Lower leg skin (tissue), 4 donors: ENCODE results near the gene PRRG3. TPM values are rescaled to one million over a fixed set of nuclear protein-coding genes. Genes with fewer than 3 reads are reported as not detected.

Experiments
- DNase-seq, 2 donors: peaks; one replicate each; pipeline ENCODE4 v3.0.0-alpha.2; 2019; ENCODE audit warnings: low spot score in 2 of 2
- H3K4me3 ChIP-seq: fragments of 200-600 bp; sonication (generic); 2 replicates; pipeline ENCODE4 v1.5.1; 2017; ENCODE audit warnings: mild to moderate bottlenecking, low read depth; ENCODE audit not compliant: poor library complexity, severe bottlenecking
- POLR2A ChIP-seq, 2 donors: fragments of 450-650 bp; IDR thresholded peaks; one replicate each; pipeline ENCODE4 v1.6.1; 2016 to 2017; ENCODE audit warnings: antibody characterized with exemption in 2 of 2, mild to moderate bottlenecking in 1 of 2, moderate library complexity in 1 of 2
- WGBS, 2 donors: methylation state at CpG; one replicate each; pipeline ENCODE4 v1.1.5; 2018; 5-methylcytosine and 5-hydroxymethylcytosine counted together
- intact Hi-C: fragments of 100-400 bp; cut with DNase I; formaldehyde crosslinking; loops from one replicate; pipeline ENCODE4 v1.15.0; 2023; ENCODE audit warnings: low total_unique reads
- total RNA-seq, 4 donors: library from RNA; depleted of rRNA; stranded (reverse); fragments of >200 nt; gene quantifications; one replicate each; pipeline ENCODE4 v1.1.0, GENCODE V29; 2016
- TF ChIP-seq, protein P1 (sequence below), 3 donors: fragments of 450-650 bp; IDR thresholded peaks; one replicate each; pipeline ENCODE4 v1.5.1; 2016; ENCODE audit warnings: antibody characterized with exemption in 3 of 3, mild to moderate bottlenecking in 3 of 3, moderate library complexity in 2 of 3

PRRG3 gene
- total RNA-seq, 4 donors from 2014 or later: 0.13 to 1.2 (median 0.35) TPM

DNA sequence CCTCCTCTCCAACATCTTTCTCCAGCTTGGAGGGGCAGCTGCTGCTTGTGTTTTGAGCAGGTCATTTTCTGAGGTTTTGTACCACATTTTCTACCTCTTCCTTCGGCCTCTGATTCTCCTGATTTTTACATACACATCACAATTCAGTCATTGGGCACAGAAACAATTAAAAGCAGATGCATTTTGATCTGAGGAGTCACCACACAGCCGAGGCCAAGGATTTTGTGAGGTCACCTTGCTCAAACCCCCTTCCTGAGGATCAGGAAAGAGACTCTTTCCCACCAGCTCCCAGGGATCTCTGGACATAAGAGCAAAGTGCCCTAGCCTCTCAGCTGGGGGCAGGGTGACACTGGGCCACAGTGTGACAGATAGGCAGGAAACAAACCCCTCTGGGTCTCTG is 15.2 kb downstream of the PRRG3 start:
- 46 to 78% methylated on average over 2 of the region's 2 CpGs for WGBS, 2 donors
- TF ChIP-seq POLR2A (IDR thresholded peaks at IDR 0.05): no peak
- TF ChIP-seq, protein P1, sequence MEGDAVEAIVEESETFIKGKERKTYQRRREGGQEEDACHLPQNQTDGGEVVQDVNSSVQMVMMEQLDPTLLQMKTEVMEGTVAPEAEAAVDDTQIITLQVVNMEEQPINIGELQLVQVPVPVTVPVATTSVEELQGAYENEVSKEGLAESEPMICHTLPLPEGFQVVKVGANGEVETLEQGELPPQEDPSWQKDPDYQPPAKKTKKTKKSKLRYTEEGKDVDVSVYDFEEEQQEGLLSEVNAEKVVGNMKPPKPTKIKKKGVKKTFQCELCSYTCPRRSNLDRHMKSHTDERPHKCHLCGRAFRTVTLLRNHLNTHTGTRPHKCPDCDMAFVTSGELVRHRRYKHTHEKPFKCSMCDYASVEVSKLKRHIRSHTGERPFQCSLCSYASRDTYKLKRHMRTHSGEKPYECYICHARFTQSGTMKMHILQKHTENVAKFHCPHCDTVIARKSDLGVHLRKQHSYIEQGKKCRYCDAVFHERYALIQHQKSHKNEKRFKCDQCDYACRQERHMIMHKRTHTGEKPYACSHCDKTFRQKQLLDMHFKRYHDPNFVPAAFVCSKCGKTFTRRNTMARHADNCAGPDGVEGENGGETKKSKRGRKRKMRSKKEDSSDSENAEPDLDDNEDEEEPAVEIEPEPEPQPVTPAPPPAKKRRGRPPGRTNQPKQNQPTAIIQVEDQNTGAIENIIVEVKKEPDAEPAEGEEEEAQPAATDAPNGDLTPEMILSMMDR (IDR thresholded peaks at IDR 0.05): no peak
- peak in 1 of 2 donors; percentile 76 for DNase-seq
- intact Hi-C loops: no loop called here
- no peak overlapping the region for H3K4me3 ChIP-seq

DNA sequence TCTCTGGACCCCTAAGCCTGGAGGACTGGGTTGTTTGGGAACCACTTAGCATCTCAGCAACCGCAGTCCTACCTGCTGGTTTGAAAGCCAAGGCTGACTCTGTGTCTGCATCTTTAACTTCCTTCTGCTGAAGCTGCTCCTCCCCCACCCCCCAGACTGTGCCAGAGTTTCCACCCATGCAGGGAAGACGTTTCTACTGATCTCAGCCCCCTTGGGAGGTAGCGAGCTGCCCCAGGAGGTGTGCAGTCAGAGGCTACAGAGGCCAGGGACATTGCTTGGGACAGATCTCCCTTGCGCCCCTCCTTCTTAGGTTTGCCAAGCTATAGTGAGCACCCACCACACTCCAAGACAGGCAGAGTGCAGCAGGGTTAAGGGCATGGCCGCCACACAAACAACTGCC is 15.9 kb downstream of the PRRG3 start:
- 48 to 86% methylated on average over 1 to 5 of the region's 5 CpGs for WGBS, 2 donors
- no peak for DNase-seq
- no peak overlapping the region for H3K4me3 ChIP-seq
- intact Hi-C loops: no loop called here
- TF ChIP-seq, protein P1 (IDR thresholded peaks at IDR 0.05): no peak
- TF ChIP-seq POLR2A (IDR thresholded peaks at IDR 0.05): no peak

DNA sequence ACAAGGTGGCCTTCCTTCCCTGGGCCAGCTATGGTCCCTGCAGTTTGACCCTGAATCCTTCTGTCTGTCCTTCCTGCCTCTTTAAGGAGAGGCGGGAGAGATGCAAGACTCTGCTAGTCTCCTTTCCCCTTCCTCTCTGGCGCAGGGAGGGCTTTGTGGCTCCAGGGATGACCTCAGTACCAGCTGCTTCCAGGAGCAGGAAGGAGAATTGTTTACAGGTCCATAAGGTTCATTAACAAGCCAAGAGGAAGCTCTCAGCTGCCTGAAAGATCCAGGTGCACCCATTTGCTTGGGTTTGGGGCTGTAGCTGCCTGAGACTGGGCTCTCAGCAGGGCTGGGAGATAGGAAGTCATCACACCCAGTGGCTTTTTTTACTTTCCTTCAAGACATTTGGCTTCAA is 16.5 kb downstream of the PRRG3 start:
- 20 to 25% methylated on average over 1 to 2 of the region's 2 CpGs for WGBS, 2 donors
- intact Hi-C loops: no loop called here
- DNase-seq: no peak

DNA sequence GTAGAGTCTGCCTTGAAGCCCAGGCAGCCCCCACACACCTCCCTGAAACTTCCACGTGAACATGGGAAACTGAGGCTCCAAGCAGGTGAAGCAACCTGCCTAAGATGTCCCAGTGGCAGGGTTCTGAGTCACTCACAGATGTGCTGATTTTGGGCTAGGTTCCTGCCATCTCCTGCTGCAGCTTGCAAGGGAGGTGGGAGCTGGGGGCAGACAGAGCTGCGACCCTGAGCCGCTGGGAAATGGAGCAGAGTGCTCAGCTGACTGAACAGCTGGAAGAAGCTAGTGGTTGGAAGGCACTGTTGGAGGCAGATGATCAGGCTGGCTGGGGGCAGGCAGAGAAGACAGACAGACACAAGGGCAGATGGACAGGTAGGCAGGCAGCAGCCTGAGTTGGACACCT is 17.0 kb downstream of the PRRG3 start:
- WGBS, 2 donors: 20 to 44% methylated on average over 2 to 3 of the region's 3 CpGs
- intact Hi-C loops: no loop called here

More for the DNA sequence above, 16.5 kb downstream of the PRRG3 start:
- H3K4me3 ChIP-seq: no peak overlapping the region
- TF ChIP-seq POLR2A (IDR thresholded peaks at IDR 0.05): no peak
- TF ChIP-seq, protein P1 (IDR thresholded peaks at IDR 0.05): no peak

DNA sequence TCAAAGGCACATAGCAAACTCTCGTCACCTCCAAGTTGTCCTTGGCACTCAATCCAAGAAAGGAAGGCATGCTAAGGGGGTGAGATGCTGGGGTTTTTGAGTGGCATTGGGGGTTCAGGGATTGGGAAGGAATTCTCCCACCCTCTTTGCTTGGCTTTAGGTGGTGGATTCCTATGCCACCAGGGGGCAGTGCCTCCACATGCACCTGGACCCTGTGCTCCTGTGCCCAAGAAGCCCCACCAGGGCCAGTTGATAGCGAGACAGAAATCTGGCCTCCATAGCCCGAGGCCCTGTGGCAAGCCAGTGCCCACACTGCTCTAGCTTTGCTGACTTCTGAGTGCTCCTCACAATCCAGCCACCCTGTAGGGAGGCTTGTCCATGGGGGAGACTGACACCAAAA is 18.6 kb downstream of the PRRG3 start:
- TF ChIP-seq, protein P1 (IDR thresholded peaks at IDR 0.05): no peak
- no peak for TF ChIP-seq POLR2A (IDR thresholded peaks at IDR 0.05)
- intact Hi-C loops: no loop called here
- no peak for DNase-seq
- WGBS, 2 donors: 64 to 87% methylated on average over 2 to 3 of the region's 3 CpGs
- H3K4me3 ChIP-seq: no peak overlapping the region

More for the DNA sequence above, 17.0 kb downstream of the PRRG3 start:
- no peak overlapping the region for H3K4me3 ChIP-seq
- no peak for DNase-seq
- TF ChIP-seq POLR2A (IDR thresholded peaks at IDR 0.05): no peak
- TF ChIP-seq, protein P1 (IDR thresholded peaks at IDR 0.05): no peak

DNA sequence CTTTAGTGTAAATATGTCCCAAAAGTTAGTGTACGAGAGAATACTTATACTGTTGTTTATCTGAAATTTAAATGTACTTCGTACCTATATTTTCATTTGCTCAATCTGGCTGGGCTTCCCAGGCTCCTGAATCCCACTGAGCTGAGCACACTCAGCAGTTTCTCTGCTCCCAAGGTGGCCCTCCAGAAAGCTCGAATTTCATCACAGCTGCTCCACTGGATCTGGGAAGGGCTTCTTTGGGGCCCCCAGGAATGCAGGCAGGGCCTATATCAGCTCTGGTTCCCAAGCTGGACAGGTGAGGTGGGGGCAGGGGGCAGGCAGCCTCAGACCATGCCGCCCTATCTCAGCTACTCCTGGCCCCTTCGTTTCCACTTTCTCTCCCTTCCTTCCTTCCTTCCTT is 19.1 kb downstream of the PRRG3 start:
- TF ChIP-seq, protein P1 (IDR thresholded peaks at IDR 0.05): no peak
- intact Hi-C loops: no loop called here
- no peak for DNase-seq
- WGBS, 2 donors: 57 to 82% methylated on average over 5 of the region's 5 CpGs
- no peak overlapping the region for H3K4me3 ChIP-seq
